Peyer's patch (tissue), 4 donors: ENCODE measurements around the gene REL.

Experiments used
- CTCF ChIP-seq, 6 experiments: fragments of 450-650 bp in 4 of 6; fragments of 200-600 bp in 2 of 6; sonication (generic) in 1 of 6; IDR thresholded peaks; one replicate each; pipeline ENCODE4 v1.5.1; 2017 to 2019; ENCODE audit warnings: antibody characterized with exemption in 6 of 6, mild to moderate bottlenecking in 3 of 6, moderate library complexity in 1 of 6
- POLR2A ChIP-seq, 2 donors: fragments of 450-650 bp; IDR thresholded peaks; one replicate each; pipeline ENCODE4 v1.5.1; 2017; ENCODE audit warnings: antibody characterized with exemption in 2 of 2, mild to moderate bottlenecking in 2 of 2, moderate library complexity in 2 of 2

- no peak for TF ChIP-seq POLR2A (IDR thresholded peaks at IDR 0.05)
- TF ChIP-seq CTCF (IDR thresholded peaks at IDR 0.05), result no peak
These were observed 80.1 kb downstream of the REL start for GRCh38 chr2:60961457-60961856.
